ENCODE data around the gene ZNF831.

GRCh38 chr20:59159091-59159490, 4.5 kb upstream of the ZNF831 start:
- no peak for TF ChIP-seq CTCF (IDR thresholded peaks at IDR 0.05)
- no peak for TF ChIP-seq MAX (IDR thresholded peaks at IDR 0.05; ENCODE audit: low read depth)
- TF ChIP-seq POLR2AphosphoS5 (IDR thresholded peaks at IDR 0.05; ENCODE audit: low read depth, low read length): no peak
- no peak for TF ChIP-seq MXI1 (IDR thresholded peaks at IDR 0.05; ENCODE audit: low read depth, low read length)
